Measurements from ENCODE around the gene SRRT.

SRRT gene, protein sequence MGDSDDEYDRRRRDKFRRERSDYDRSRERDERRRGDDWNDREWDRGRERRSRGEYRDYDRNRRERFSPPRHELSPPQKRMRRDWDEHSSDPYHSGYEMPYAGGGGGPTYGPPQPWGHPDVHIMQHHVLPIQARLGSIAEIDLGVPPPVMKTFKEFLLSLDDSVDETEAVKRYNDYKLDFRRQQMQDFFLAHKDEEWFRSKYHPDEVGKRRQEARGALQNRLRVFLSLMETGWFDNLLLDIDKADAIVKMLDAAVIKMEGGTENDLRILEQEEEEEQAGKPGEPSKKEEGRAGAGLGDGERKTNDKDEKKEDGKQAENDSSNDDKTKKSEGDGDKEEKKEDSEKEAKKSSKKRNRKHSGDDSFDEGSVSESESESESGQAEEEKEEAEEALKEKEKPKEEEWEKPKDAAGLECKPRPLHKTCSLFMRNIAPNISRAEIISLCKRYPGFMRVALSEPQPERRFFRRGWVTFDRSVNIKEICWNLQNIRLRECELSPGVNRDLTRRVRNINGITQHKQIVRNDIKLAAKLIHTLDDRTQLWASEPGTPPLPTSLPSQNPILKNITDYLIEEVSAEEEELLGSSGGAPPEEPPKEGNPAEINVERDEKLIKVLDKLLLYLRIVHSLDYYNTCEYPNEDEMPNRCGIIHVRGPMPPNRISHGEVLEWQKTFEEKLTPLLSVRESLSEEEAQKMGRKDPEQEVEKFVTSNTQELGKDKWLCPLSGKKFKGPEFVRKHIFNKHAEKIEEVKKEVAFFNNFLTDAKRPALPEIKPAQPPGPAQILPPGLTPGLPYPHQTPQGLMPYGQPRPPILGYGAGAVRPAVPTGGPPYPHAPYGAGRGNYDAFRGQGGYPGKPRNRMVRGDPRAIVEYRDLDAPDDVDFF

DNA sequence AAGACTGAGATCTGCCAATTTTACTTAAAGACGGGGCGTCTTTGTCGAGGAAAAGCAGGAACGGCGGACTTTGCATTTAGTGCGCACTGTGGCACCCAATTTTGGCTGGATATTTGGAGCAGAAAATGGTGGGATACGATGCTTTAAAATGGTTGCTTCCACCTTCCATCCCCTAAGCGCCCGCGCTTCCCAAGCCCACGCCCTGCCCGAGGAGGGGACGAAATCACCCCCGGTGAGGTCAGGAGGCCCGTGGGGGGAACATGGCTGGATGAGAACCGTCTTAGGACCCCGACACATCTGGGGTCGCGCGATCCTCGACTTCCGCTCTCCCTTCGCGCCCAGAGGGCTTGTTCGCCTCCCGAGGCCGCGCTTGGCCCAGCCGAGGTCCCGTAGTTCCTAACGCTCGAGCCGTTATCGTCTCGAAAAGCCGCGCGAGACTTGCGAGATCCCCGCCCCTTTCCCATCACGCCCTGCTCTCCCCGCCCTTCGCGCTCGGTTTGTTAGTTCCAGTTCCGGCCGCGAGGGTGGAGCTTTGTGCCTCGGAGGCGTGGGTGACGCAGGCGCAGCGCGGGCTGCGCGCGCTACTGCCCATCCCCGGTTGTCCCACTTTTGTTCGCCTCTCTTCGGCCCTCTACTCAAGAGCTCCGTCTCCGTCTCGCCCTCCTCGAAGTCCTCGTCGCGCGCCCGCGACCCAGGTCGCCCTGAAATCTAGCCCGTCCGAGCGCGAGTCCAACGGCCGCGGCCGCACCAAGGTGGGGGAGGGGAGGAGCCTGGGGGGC lies at the start of gene SRRT:
SRRT (plus strand) TSS at position 527 of the 779 bp plus-strand sequence. CDS start 488 bp downstream, outside the sequence.
- DNase-seq = peak; percentile 96 to 97

DNA sequence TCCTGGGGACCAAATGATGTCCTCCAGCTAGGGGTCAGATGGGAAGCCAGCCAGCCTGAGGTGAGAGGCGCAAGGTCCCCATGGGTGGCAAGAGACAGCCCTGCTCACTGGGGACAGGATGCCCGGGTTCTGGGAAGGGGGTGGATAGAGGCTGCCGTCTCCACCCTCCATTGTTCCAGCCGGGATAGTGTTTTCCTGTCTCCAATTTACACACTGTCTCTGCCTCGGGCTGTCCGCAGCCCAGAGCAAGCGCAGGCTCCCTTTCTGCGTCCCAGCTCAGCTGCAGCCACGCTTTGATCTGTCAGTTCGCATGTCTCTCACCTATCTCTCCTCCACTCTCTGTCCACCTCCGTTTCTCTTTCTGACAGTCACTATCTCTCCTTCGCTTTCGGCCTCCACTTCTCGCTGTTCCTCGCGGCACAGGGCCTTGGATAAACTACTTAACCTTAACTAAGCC lies 49.7 kb upstream of the SRRT start:
- no peak for DNase-seq

DNA sequence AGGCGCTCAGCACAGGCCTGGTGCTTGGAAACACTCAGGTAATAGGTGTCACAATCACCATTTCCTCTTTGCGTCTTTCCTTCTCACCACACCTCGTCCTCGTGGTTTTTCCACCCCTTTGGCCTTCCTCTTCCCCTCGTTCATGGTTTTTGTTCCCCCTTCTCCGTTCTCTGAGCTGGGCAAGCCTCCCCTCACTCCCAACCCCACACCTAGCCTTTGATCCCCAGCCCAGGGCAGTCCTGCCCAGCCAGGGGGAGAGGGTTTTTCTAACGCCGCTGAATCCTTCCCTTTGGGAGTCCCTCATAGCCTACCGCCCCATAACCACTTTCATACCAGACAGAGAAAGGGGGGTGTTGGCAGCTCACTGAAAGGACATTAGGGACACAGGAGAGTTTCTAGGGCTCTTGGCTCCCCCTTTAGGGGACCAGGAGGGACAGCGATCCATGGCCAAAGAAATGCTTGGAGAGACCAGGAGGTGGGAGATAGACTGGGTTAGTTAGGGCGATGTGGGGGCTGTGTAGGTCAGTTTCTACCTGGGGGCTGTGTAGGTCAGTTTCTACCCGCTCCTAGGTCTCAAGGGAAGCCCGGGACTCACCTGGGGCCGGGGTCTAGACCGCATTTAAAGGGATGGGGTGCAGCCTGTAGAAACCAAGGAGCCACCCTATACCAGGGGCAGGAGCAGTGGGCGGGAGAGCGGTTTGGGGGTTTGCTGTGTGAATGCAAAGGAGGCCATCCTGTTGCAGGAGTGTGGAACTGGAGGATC lies 49.0 kb upstream of the SRRT start:
- DNase-seq = no peak

DNA sequence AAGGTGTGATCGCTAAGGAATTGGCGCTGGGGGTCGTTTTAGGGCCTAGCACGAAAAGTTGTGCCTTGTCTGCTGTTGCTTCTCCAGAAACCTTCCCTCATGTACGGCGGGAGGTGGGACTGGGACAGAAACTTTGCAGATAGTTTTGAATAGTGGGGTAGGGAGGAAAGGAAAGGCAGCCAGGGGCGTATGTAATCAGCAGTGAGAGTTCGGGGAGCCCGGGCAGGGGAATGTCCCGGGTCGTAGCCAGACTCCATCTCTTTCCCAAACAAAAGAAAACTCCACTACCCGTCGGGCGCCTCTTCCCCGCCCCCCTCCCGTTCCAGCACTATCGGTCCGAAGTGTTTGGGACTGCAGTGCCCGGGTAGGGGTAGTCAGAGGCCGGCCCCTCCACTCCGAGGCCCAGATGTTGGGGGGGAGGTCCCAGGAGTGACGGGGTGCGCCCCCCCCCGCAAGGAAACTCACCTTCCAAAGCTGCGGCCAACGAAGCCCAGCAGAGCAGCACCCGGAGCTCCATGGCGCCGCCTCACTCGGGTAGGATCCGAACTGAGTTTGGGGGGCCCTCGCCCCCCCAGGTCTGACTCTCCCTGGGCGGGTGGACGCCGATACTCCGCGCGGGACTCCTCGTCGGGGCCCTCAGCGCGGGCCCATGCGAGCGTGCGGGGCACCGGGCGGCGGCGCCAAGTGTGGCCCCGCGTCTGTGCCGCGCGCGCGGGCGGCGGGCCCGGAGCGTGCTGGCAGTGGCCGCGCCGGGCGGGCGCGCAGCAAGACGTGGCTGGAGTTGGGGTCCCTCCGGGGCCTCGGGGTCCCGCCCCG lies 48.2 kb upstream of the SRRT start:
- no peak for DNase-seq

DNA sequence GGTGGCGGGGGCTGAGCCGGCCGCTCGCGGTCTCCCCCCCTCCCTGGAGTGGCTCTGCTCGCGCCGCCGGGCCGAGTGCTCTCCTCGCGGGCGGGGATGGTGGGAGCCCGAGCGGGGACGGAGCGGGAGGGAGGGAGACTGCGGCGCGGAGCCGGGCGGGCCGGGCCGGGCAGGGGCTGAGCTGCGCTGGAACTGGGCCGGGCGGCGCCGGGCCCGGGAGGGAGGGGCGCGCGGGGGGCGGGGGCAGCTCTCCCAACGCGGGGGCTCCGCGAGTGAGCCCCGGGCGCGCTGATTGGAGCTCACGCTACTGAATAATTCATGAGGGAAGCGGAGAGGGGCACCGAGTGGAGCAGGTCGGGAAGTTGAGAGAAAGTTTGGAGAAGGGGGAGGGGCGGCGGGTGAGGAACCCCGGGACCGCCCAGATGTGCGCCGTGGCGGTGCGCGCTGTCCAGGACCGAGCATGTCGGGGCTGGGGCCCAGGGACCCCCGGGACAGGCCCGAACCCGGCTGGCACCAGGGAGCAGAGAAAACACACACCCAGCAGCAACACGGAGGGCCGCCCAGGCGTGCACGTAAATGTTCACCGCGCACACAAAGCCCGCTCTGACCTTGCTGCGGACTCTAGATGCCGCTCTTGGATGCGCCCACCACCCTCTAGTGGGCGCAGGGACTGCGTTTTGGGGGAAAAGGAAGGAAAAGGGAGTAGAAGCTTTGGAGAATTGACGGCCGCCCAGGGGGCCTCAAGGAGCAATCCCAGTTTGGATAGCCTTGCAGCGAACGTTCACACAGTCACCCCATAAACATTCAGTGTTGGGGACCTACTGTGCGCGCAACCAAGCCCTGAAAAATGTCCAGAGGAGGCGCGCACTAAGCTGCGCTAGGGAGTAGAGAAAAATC lies 47.3 kb upstream of the SRRT start, which contains the start of gene EPHB4:
EPHB4 (minus strand) TSS at position 194 of the 897 bp plus-strand sequence. CDS start 493 bp downstream, outside the sequence.
- no peak for DNase-seq

GRCh38 chr7:100829150-100829716 lies 45.7 kb upstream of the SRRT start:
- DNase-seq = no peak

DNA sequence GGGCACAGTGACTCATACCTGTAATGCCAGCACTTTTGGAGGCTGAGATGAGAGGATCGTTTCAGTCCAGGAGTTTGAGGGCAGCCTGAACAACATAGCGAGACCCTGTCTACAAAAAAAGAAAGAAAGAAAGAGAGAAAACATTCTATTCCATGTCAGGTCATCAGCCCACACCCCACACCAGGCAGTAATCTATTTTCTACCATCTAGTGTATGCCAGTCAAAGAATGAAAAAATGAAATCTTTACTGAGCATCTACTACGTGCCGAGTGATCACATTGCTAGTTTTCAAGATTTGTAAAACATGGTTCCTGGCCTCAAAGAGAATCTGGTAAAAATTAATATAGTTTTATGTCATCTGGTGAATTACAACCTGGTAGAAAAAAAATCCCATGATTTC lies 44.5 kb upstream of the SRRT start:
- DNase-seq = no peak

DNA sequence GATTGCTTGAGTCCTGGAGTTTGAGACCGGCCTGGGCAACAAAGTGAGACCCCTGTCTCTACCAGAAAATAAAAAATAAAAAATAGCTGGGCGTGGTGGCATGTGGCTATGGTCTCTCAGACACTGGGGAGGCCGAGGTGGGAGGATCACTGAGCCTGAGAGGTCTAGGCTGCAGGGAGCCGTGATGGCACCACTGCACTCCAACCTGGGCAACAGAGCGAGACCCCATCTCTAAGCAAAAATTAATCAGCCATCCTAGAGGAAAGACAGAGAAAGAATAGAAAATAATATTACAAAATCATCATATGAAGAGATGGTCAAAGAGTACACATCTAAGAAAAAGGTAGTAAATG lies 42.6 kb upstream of the SRRT start:
- no peak for DNase-seq

DNA sequence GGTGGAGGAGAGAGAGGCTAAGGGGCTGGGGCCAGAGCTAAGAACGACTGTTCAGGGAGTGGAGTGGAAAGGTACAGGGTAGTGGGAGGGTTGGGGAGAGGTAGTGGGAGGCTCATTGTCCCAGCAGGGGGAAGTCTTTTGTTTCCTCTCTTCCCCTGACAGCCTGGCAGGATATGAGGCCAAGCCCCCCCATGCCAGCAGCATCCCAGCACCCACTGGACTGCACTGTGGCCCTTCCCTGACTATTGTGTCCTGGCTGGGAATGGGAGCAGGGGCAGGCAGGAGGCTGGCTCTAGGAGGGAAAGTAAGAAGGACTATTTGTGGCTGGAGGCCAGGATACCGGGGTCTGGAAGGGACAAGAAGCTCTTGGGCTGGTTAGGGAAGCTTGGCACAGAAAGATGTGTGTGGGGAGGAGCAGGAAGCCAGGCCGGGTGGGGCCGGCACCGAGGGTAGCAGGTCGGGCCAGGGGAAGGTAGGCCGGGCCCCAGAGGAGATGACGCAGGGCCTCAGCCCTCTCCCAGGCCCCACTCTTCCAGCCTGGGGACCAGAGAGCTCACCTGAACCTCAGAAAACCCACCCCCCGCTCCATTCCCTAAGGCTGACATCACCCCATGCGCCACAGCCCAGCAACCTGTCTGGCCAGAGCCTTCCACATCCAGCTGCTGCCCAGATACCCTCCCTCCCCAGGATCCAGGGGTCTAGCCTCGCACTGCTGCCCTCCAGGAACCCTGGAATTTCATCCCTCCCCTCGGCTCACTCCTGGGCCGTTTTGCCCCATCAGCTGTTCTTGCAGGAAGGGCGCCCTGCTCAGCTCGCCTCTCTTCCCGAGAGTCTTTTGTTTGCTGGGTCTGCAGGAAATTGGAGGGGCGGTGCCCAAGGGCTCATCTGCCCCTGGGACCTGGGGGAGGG lies 38.7 kb upstream of the SRRT start:
- no peak for DNase-seq

DNA sequence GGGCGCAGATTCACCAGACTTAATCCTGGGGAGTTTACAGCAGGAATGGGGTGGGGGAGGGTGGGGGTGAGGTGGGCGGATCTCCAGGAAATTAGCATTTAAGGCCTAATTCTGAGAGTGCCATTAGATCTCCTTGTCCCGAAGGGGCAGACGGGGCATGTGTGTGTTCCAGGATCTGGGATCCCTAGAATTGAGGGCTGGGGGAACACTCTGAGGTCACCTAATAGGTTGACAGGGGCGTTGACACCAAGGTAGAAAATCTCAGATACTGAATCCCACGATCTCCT lies 38.1 kb upstream of the SRRT start:
- DNase-seq = no peak

- peak; percentile 82 to 84 for DNase-seq
Observed at GRCh38 chr7:100837099-100837836, 37.6 kb upstream of the SRRT start.

- DNase-seq = no peak
Observed at GRCh38 chr7:100839361-100839760, 35.5 kb upstream of the SRRT start.

- DNase-seq = no peak
Observed at GRCh38 chr7:100840470-100841100, 34.3 kb upstream of the SRRT start.

GRCh38 chr7:100847360-100847759 lies 27.5 kb upstream of the SRRT start:
- no peak for DNase-seq

GRCh38 chr7:100852048-100852872 lies 22.6 kb upstream of the SRRT start, which contains the start of gene SLC12A9:
TSS of gene SLC12A9 (plus strand) at chr7:100852713. CDS start at chr7:100854198, 1,485 bp downstream.
- peak; percentile 66 to 89 for DNase-seq

- DNase-seq = no peak
Observed at GRCh38 chr7:100854146-100854895, 20.6 kb upstream of the SRRT start.

All from SHP77 (cell line).